OCI-LY3 (cell line): ENCODE measurements around the gene ZNF17.

ENCODE experiments used
- CTCF ChIP-seq: fragments of 200-600, 300-600 bp; sonication (generic); IDR thresholded peaks from 2 replicates; pipeline ENCODE4 v1.5.1; 2014; ENCODE audit warnings: antibody characterized with exemption, low read length, low read depth
- EZH2phosphoT487 ChIP-seq: fragments of 200-600 bp; shearing (Covaris generic); IDR thresholded peaks from 2 replicates; pipeline ENCODE4 v1.6.1; 2018; ENCODE audit warnings: antibody characterized with exemption, mixed run types, low read depth

DNA sequence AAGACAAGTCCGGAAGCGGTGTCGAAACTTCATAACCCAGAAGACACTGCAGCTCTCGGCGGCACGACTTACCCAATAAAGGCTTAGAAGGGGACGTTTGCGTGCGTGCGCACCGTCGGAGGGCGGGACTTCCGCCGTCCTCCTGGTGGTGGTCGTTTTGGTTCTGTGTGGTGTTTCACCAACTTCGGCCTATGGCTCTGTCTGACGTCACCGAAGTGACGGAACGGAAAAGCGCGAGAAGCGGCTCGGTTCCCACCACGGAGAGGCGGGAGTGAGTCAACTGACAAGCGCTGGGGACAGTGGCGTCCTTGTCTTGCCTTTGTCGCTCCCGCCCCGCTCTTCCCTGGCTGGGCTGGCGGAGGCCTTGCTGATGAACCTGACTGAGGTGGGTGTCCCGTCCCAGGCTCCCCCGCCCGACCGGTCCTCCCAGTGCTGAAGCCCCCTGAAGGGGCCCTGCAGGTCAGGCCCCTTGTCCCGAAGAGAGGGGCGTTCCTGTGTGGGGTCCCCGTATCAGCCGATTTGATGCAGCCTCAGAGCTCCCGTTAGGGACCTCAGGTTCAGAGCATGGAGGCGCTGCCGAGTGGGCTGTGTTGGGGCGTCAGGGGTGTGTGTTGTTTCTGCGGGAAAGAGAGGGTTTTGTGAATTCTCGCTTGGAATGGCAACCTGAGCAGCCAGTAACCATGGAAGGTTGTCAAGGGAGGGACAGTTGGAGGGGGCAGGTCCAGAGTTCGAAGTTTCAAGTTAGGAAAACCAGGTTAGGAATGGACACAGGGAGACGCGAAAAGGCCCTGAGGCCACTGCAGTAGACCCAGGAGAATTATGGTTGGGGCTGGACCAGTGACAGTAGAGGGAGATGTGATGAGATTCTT is 21.0 kb upstream of the ZNF17 start, which contains the start of gene ZNF548:
- no peak; the same call in 1 of the 2 replicates for TF ChIP-seq CTCF
- TF ChIP-seq EZH2phosphoT487, result no peak
